Stimulated activated CD4-positive, alpha-beta T cell treated with anti-CD3 and anti-CD28 coated beads, Interleukin-12 subunit alpha, Interleukin-12 subunit beta, amount 100 ng/mL, for 48 hours (primary cell): ENCODE measurements around the gene NIPSNAP3A.

Experiments
- DNase-seq, 3 donors: peaks; one replicate each; pipeline ENCODE4 v3.0.0-alpha.2; 2020; ENCODE audit warnings: low read depth in 2 of 3, low spot score in 1 of 3

NIPSNAP3A gene

DNA sequence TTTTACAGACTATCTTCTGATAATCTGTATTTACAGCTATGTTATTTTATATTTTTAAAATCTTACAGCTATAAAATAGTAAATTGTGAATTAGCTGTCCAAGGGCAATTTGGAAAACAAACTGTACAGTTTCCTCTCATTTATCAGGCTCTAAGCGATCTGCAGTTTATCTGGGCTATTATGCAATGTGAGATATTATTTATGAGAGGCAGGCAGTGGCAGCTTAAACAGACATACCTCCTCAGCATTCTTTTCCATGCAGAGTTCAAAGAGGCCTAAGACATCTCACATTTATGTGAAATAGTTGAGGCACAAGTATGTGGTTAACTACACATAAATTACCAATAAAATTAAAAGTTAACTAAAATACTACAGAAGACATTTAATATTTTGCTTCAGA lies 26.6 kb downstream of the NIPSNAP3A start:
- DNase-seq, result no peak

DNA sequence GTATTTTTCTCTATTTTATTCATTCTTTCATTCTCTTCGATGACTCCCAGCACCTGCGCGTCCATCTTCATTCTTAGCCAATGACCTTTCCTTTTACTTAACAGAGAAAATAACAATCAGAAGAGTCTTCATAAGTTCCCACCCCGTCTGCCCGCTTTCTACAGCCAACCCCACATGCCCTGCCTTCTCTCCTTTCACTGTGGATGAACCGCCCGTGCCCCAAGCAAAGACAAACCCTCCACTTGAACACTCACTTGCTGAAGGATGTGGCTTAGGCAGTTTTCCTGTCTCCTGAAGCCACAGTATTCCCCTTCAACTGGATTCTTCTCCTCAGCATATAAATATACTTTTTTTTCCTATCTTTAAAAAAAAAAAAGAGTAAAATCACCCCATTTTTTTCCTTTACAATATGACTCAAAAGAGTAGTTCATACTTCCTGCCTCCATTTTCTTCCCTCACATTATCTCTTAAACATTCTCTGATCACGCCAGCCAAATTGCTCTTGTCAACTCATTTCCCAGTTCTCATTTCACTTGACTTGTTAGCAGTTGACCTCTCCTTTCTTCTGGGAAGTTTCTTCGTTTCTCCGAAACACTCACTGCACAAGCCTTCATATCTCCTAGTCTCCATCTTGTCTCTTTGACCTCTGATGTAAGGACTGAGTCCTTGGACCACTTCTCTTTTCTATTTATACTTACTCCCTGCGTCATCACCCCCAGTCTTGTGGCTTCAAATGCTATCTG lies 27.5 kb downstream of the NIPSNAP3A start:
- DNase-seq, result no peak

GRCh38 chr9:104775574-104775936 lies 28.1 kb downstream of the NIPSNAP3A start:
- no peak for DNase-seq

GRCh38 chr9:104775976-104776375 lies 28.5 kb downstream of the NIPSNAP3A start:
- DNase-seq, result no peak

DNA sequence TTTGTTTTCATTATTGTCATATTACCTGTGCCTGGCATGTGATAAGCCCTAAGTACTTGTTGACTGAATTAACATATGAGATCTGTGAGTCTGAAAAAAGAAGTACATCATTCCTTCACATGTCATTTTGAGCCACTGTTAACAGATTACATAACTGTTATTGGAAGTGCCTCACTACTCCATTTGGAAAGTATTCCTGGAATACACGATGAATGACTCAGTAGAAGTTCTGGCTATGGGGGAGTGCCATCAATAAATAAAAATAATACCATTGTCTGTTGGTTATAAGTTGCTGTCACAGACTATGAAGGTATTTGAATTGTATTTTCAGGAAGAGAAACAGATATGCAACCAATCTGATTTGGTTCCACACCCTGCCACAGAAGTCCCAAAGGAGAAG lies 29.3 kb downstream of the NIPSNAP3A start:
- DNase-seq, result no peak

GRCh38 chr9:104778802-104779201 lies 31.3 kb downstream of the NIPSNAP3A start:
- no peak for DNase-seq

DNA sequence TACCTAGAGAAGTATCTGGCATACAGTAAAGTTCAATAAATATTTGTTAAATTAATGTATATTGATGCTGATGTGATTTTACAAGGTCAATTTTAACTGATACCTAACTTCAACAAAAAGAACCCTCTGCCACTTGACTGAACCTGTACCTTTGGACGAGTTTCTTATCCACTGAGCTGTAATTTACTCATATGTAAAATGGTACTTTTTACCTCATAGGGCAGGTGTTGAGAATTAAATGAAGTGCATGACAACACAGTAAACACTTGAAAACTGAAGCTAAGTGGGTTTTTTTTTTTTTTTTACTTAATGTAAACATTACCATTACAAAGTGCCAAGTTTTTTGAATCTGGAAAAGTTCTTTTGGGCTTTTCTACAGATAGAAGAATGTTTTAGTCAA lies 31.9 kb downstream of the NIPSNAP3A start:
- DNase-seq, result no peak

- no peak for DNase-seq
Measured at GRCh38 chr9:104779946-104780535, 32.6 kb downstream of the NIPSNAP3A start.

- no peak for DNase-seq
Measured at GRCh38 chr9:104780796-104781395, 33.4 kb downstream of the NIPSNAP3A start.

DNA sequence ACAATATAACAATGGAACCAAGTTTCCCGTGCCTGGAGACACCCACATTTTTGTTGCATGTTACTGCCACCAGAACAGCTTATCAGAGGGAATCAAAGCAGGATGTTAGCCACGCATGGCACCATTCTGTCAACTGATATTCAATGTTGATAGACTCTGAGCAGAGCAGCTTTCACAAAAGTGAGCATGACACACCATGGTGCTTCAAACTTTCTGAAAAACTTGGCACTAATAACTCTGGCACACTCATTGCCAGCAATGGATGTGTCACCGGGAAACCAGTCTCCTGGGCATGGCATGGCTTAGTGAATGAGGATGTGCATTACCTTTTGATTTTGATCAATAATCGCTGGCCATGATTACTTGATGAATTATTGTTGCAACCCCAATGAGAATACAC lies 36.1 kb downstream of the NIPSNAP3A start:
- no peak for DNase-seq

- no peak for DNase-seq
Measured at GRCh38 chr9:104784098-104784497, 36.6 kb downstream of the NIPSNAP3A start.

GRCh38 chr9:104786293-104786692 lies 38.8 kb downstream of the NIPSNAP3A start:
- DNase-seq, result no peak

- no peak for DNase-seq
Measured at GRCh38 chr9:104787306-104788015, 40.0 kb downstream of the NIPSNAP3A start.

DNA sequence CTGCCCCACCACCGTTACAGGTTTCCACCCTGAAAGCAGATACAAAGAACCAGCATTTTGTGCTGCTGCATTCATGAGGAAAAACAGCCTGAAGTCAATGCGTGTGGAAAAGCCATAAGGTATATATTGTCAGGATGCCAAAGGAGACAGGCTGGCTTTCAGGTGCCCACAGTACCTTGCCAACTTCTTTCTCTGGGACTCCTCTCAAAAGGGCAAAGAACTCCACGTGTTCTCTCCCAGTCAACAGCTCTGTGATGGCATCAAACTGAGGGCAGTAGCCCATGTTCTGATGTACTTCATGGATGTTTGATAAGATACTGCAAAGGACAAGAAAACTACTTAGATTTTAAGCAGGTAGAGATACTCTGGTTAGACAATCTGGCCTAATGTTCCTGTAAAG lies 40.8 kb downstream of the NIPSNAP3A start:
- DNase-seq, result no peak

DNA sequence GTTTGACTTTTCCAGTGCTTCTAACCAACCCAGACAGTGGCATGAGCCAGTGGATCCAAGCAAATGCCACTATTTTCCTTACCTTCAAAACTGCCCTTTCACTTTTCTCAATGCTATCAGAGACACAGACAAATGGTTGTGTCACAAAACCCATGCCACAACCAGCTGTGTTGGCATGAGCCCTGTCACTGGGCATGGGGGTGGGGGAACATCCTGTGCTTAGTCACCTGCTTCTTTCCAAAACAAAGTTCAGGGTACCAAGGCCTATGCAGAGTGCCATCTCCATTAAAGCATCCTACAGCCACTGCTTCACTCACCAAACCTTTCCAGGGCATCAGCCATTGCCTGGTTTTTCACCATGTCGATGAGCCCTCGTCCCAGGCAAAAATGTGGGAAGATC lies 46.6 kb downstream of the NIPSNAP3A start:
- DNase-seq, result no peak

GRCh38 chr9:104795082-104795481 lies 47.6 kb downstream of the NIPSNAP3A start:
- DNase-seq, result no peak

DNA sequence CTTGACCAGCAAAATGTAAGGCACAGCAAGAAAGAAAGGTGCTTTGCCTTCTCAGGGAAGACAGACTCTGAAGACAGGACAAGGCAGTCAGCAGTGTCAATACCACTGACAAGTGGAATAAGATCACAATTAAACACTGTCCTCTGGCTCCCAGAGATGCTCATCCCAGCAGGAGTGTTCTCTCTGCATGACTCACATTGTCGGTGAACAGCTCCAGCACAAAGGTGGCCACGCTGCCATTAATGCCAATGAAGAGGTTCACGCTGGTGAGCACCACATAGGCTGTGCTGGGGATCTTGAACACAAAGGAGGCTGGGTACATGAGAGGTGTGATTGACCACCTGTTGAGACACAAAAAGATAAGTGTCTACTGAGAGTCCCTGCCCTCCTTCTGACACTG lies 48.4 kb downstream of the NIPSNAP3A start:
- DNase-seq, result no peak

DNA sequence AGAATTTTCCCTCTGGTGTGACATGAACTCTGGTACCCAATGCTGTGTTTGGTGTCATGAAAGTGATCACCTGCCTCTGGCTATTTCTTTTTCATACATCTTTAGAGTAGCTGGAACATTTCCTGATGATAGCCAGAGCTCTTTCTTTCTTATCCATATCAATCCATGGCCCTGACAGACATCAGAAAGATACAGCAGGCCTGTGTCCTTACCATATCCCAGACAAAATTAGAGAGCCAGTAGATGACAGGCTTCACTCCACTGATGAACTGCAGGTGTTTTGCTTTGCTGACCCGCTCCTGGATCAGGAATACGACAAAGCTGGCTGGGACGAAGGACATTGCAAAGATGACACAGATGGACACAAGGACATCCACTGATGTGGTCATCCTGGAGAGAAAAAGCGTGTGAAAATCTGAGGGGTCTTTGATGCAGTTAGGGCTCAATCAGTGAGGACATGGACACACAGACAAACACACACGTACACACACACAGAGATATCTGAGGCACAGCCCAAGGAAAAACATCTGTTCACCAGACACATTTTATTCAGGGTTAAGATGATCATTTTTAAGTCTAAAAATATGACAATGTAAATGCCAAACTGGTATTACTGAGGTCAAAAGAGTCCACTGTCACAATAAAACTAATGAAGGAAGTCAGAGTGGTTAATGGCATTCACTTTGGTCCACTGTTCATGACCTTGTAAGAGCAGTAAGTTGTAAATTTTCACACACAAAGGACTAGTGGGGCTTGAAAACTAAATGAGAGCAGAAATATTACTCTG lies 50.9 kb downstream of the NIPSNAP3A start:
- no peak for DNase-seq

GRCh38 chr9:104800068-104800785 lies 52.7 kb downstream of the NIPSNAP3A start:
- DNase-seq, result no peak

- DNase-seq, result no peak
Measured at GRCh38 chr9:104802110-104802509, 54.6 kb downstream of the NIPSNAP3A start.

DNA sequence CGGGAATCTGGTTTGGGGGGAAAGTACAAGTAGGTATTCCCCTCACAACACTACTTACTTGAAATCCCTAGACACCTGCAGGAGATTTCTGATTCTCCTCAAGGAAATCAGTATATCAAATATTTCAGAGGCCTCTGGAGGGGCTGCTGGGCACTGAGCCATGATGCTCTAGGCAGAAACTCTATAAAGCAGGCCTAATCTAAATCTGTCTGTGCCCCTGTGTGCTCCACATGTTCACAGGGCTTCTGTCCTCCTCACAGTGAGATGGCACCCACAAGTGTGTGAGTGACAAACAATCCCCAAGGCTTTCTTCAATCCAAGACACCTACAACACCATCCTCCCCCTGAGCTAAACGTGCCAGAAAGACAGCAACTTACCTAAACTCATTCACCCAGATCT lies 55.4 kb downstream of the NIPSNAP3A start:
- no peak for DNase-seq
